ENCODE measurements around the gene SMAP1.

Gene SMAP1

DNA sequence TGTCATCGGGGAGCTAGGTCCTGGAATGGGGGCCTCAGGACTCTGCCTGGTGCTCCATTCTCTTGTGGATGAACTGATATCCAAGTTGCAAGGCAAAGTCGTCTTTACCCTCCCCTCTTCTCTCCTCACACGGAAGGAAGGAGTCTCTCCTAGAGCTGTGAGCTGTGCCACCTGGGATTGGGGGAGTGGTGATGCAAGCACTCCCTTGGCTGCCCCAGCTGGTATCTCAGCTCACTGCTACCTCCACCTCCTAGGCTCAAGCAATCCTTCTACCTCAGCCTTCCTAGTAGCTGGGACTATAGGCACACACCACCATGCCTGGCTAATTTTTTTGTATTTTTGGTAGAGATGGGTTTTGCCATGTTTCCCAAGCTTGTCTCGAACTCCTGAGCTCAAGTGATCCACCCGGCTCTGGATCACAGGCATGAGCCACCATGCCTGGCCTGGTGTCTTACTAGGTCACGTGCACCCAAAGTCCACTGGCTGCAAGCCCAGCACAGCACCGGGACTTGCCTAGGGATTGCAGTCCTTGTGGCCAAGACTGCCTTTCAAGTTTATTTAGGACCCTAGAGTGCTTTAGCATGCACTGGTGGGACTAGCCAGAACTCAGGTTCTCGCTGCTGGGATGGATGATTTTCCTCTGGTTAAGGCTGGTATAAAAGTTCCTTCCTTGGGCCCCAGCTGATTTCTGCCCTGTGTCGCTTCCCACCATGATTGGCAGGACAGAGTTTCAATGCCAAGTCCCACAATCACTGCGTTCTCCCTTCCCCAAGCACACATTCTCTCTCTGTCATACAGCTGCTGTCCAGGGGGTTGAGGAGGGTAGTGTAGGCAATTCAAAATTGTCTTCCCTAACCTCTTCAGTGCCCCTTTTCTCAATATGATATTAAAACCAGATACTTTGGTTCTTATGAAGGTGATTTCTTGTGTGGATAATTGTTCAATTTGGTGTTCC, 33.5 kb downstream of the SMAP1 start:
- H3K4me3 Mint-ChIP-seq = no peak overlapping the region
- peaks cover 5% of the 10 kb centered on the region for H3K4me1 Mint-ChIP-seq (ENCODE audit: low read depth)
- H3K9me3 Mint-ChIP-seq = no peaks in the 10 kb centered on the region
- H3K36me3 Mint-ChIP-seq (ENCODE audit: low read depth) = peaks cover 28% of the 10 kb centered on the region
- no peak overlapping the region for H3K27ac Mint-ChIP-seq
- H3K27me3 Mint-ChIP-seq = no peaks in the 10 kb centered on the region
- intact Hi-C loops (cut with micrococcal nuclease) = no loop called here

DNA sequence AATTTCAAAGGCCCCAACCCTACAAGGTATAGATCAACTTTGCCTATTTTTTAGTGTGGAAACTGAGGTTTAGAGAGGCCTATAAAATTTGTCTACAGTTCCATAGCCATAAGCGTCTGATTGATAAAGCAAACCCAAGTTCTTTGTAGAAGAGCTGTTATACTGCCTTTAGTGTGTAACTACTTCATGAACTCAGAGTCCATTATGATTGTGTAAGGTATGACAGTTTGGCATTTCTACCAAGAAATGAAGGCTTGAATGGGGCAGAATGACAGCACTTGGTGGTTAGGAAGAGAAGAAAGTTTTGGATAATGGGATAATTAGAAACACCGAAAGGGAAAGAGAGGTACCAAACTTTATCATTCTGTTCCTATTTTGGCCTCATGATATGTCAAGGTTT, 38.1 kb downstream of the SMAP1 start:
- H3K36me3 Mint-ChIP-seq (ENCODE audit: low read depth) = peaks cover 5% of the 10 kb centered on the region
- H3K4me3 Mint-ChIP-seq = no peak overlapping the region
- H3K27me3 Mint-ChIP-seq = no peaks in the 10 kb centered on the region
- no peaks in the 10 kb centered on the region for H3K9me3 Mint-ChIP-seq
- intact Hi-C loops (cut with micrococcal nuclease) = loop anchor here (1.0 to 5.0 kb wide), 3 partner anchors 179 to 307 kb away; no protein-coding TSS in a partner anchor
- H3K4me1 Mint-ChIP-seq (ENCODE audit: low read depth) = peaks cover 23% of the 10 kb centered on the region
- H3K27ac Mint-ChIP-seq = no peak overlapping the region

DNA sequence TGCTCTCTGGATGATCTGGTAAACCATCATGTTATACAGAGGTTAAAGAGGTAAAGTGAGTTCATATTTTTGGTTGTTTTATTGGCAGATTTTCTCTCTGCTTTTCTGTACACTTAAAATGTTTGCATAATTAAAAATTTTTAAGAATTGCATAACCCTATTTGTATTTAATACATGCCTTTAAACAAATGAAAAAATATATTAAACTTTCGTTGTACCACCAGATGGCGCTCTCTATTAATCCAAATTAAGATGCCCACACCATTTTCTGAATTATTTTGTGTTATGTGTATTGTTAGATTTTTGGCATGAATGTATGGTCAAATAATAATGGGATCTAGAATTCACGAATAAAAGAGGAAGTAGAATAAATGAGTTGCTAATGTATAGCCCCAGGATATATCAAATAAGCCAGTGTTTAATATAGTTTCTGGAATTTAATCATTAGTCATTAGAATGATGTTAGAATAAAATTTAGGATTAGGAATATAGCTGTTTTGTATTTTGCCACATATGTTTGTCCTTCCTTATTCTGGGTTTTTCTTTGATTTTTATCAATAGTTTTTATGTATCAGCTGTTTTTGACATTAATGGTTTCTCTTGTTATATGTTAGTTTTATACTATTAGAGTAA, 38.9 kb downstream of the SMAP1 start:
- Mint-ChIP-seq H3K27ac (no peak overlapping the region), H3K4me3 (no peak overlapping the region), H3K27me3 (no peaks in the 10 kb centered on the region), H3K4me1 (ENCODE audit: low read depth) (peaks cover 23% of the 10 kb centered on the region), H3K9me3 (no peaks in the 10 kb centered on the region), H3K36me3 (ENCODE audit: low read depth) (no peaks in the 10 kb centered on the region)
- intact Hi-C loops (cut with micrococcal nuclease) = loop anchor here (1.0 to 5.0 kb wide), 3 partner anchors 178 to 306 kb away; no protein-coding TSS in a partner anchor

- Mint-ChIP-seq H3K4me3 (no peak overlapping the region), H3K4me1 (ENCODE audit: low read depth) (peaks cover 25% of the 10 kb centered on the region), H3K27ac (no peak overlapping the region), H3K27me3 (no peaks in the 10 kb centered on the region), H3K9me3 (no peaks in the 10 kb centered on the region), H3K36me3 (ENCODE audit: low read depth) (no peaks in the 10 kb centered on the region)
- intact Hi-C loops (cut with micrococcal nuclease) = loop anchor here (5.0 kb wide), 2 partner anchors 244 to 304 kb away; no protein-coding TSS in a partner anchor
These were observed 40.2 kb downstream of the SMAP1 start for GRCh38 chr6:70707893-70708292.

GRCh38 chr6:70708448-70708847, 40.8 kb downstream of the SMAP1 start:
- Mint-ChIP-seq H3K27me3 (no peaks in the 10 kb centered on the region), H3K36me3 (ENCODE audit: low read depth) (no peaks in the 10 kb centered on the region), H3K4me1 (ENCODE audit: low read depth) (peaks cover 30% of the 10 kb centered on the region), H3K27ac (no peak overlapping the region), H3K4me3 (no peak overlapping the region), H3K9me3 (peaks cover under 1% of the 10 kb centered on the region)
- intact Hi-C loops (cut with micrococcal nuclease) = loop anchor here (5.0 kb wide), 2 partner anchors 244 to 304 kb away; no protein-coding TSS in a partner anchor

- Mint-ChIP-seq H3K4me1 (ENCODE audit: low read depth) (peaks cover 30% of the 10 kb centered on the region), H3K27me3 (no peaks in the 10 kb centered on the region), H3K9me3 (peaks cover 14% of the 10 kb centered on the region), H3K4me3 (no peak overlapping the region), H3K27ac (no peak overlapping the region), H3K36me3 (ENCODE audit: low read depth) (peaks cover 8% of the 10 kb centered on the region)
- intact Hi-C loops (cut with micrococcal nuclease) = loop anchor here (5.0 kb wide), 2 partner anchors 242 to 302 kb away; no protein-coding TSS in a partner anchor
These were observed 42.1 kb downstream of the SMAP1 start for GRCh38 chr6:70709826-70710225.

- intact Hi-C loops (cut with micrococcal nuclease) = no loop called here
- H3K36me3 Mint-ChIP-seq (ENCODE audit: low read depth) = peaks cover 14% of the 10 kb centered on the region
- H3K9me3 Mint-ChIP-seq = peaks cover 20% of the 10 kb centered on the region
- H3K4me3 Mint-ChIP-seq = no peak overlapping the region
- H3K27ac Mint-ChIP-seq = no peak overlapping the region
- peaks cover 24% of the 10 kb centered on the region for H3K4me1 Mint-ChIP-seq (ENCODE audit: low read depth)
- H3K27me3 Mint-ChIP-seq = no peaks in the 10 kb centered on the region
These were observed 47.1 kb downstream of the SMAP1 start for GRCh38 chr6:70714716-70715257.

DNA sequence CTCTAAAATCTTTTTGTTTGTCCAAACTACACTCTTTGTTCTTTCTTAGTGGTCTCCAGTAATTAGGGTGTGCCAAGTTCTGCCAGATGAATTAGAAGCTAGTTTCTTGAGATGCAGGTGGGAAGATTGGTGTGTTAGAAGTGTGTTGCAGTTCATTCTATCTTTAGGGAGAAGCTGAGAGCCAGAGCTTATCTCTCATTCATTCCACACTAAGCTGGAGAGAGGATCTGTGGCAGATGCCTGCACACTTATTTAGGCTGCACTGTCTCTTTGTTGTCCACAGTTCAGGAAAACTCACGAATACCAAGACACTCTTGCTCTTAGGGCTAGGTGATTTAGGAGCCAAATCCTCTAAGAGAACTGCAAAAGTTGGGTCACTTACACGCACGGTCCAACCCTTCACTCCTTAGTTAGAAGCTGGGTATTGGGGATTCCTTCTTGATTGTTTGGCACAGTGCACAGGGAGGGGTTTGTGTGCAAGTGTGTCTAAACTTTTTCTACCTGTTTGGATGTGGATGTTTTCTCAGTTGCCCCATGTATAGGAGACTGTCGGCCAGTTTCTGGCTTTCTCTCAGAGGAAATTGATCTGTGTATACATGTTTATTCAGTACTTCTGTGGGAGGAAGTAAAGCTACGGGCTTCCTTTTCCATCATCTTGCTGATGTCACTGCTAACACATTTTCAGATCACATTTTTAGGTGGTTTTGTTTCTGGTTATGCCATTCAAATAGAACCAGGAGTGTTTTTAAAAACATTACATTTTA, 49.5 kb downstream of the SMAP1 start:
- intact Hi-C loops (cut with micrococcal nuclease) = no loop called here
- peaks cover 23% of the 10 kb centered on the region for H3K36me3 Mint-ChIP-seq (ENCODE audit: low read depth)
- peaks cover 29% of the 10 kb centered on the region for H3K9me3 Mint-ChIP-seq
- peaks cover 30% of the 10 kb centered on the region for H3K4me1 Mint-ChIP-seq (ENCODE audit: low read depth)
- H3K27me3 Mint-ChIP-seq = no peaks in the 10 kb centered on the region
- H3K4me3 Mint-ChIP-seq = no peak overlapping the region
- H3K27ac Mint-ChIP-seq = peak overlapping the region; percentile 56

DNA sequence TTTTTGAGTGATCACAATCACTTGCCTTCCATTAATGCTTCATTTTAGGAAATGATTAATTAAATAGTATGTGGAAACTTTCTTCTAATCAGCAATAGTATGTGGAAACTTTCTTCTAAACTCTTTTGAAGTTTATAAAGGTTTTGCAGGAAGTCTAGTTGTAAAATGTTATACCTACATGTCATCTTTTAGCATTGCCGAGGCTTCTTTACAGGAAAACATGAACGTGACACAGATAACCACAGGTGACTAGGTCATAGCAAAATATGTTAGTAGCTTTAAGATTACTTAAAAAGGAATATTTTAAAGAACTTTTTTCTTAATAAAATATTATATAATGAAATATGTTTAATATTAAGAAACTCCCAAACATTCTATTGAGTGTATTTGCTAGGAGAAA, 56.8 kb downstream of the SMAP1 start:
- Mint-ChIP-seq H3K4me1 (ENCODE audit: low read depth) (peaks cover 18% of the 10 kb centered on the region), H3K36me3 (ENCODE audit: low read depth) (peaks cover 9% of the 10 kb centered on the region), H3K27ac (no peak overlapping the region), H3K9me3 (peaks cover 9% of the 10 kb centered on the region), H3K27me3 (no peaks in the 10 kb centered on the region), H3K4me3 (no peak overlapping the region)
- intact Hi-C loops (cut with micrococcal nuclease) = no loop called here

DNA sequence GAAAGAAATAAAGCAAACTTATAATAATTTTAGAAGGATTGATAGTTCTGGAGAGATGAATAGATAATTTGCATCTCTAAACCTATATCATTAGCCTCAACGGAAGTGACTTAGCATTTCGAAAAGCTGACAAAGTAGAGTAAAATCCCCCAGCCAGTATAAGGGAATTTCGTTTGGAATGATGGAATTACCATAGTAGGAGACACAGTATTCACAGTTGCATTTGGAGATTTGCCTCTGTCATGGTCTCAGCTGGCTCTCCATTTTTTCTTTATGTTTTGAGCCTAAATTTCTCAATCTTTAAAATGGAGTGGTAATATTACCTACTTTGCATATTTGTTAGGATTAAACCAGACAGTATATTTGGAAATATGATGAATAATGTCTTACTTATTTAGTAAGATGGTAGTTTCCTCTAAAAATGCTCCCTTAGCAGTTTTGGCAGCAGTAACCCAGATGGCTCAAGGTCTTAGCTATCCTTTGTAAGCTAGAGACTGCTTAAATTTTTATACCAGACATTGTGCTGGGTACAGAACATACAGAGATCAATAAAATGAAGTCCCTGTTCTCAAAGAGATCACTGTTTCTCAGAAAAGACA, 58.2 kb downstream of the SMAP1 start:
- no peak overlapping the region for H3K27ac Mint-ChIP-seq
- H3K9me3 Mint-ChIP-seq = peaks cover 9% of the 10 kb centered on the region
- peaks cover 9% of the 10 kb centered on the region for H3K36me3 Mint-ChIP-seq (ENCODE audit: low read depth)
- H3K4me3 Mint-ChIP-seq = no peak overlapping the region
- intact Hi-C loops (cut with micrococcal nuclease) = no loop called here
- no peaks in the 10 kb centered on the region for H3K27me3 Mint-ChIP-seq
- H3K4me1 Mint-ChIP-seq (ENCODE audit: low read depth) = peaks cover 19% of the 10 kb centered on the region

DNA sequence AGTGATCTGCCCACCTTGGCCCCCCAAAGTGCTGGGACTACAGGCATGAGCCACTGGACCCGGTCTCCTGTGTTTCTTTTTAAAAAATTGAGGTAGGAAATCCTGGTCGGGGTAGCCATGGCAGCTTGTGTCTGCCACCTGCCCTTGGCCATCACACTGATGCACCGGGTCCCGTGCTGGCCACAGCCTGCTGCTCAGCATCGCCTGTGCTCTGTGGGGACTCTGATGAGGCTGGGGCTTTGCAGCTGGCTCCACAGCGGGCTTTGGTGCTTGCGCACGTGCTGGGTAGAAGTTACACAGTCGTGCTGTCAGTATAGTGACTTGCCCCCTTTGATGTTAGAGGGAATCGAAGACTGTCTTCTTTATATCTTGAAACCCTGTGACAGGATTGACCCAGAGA, 66.7 kb downstream of the SMAP1 start:
- Mint-ChIP-seq H3K36me3 (ENCODE audit: low read depth) (peaks cover 36% of the 10 kb centered on the region), H3K27ac (no peak overlapping the region), H3K27me3 (no peaks in the 10 kb centered on the region), H3K4me1 (ENCODE audit: low read depth) (peaks cover 9% of the 10 kb centered on the region), H3K9me3 (peaks cover 2% of the 10 kb centered on the region), H3K4me3 (no peak overlapping the region)
- intact Hi-C loops (cut with micrococcal nuclease) = no loop called here

GRCh38 chr6:70734979-70735378, 67.3 kb downstream of the SMAP1 start:
- H3K27me3 Mint-ChIP-seq = no peaks in the 10 kb centered on the region
- intact Hi-C loops (cut with micrococcal nuclease) = no loop called here
- H3K4me3 Mint-ChIP-seq = no peak overlapping the region
- peaks cover 42% of the 10 kb centered on the region for H3K36me3 Mint-ChIP-seq (ENCODE audit: low read depth)
- peaks cover 5% of the 10 kb centered on the region for H3K4me1 Mint-ChIP-seq (ENCODE audit: low read depth)
- peaks cover 8% of the 10 kb centered on the region for H3K9me3 Mint-ChIP-seq
- H3K27ac Mint-ChIP-seq = no peak overlapping the region

DNA sequence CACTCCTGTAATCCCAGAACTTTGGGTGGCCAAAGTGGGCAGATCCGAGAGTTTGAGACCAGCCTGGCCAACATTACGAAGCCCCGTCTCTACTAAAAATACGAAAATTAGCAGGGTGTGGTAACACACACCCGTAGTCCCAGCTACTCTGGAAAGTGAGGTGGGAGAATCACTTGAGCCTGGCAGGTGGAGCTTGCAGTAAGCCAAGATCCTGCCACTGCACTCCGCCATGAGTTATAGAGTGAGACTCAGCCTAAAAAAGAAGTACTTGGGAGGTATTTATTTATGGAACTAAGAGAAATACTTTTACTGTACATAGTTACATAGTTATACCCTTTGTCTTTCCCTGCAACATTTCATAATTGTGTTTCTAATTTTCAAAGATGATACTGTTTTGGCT, 67.8 kb downstream of the SMAP1 start:
- Mint-ChIP-seq H3K27ac (no peak overlapping the region), H3K36me3 (ENCODE audit: low read depth) (peaks cover 48% of the 10 kb centered on the region)

More for the DNA sequence above, 67.8 kb downstream of the SMAP1 start:
- peaks cover 13% of the 10 kb centered on the region for H3K9me3 Mint-ChIP-seq
- H3K4me1 Mint-ChIP-seq (ENCODE audit: low read depth) = peaks cover 5% of the 10 kb centered on the region
- no peak overlapping the region for H3K4me3 Mint-ChIP-seq
- intact Hi-C loops (cut with micrococcal nuclease) = no loop called here
- H3K27me3 Mint-ChIP-seq = no peaks in the 10 kb centered on the region
